Stimulated activated naive CD4-positive, alpha-beta T cell (primary cell): Measurements from ENCODE around the gene AGFG1.

ENCODE experiments used
- DNase-seq, 6 experiments: peaks; one replicate each; lab custom pipeline; 2025; lab: John Stamatoyannopoulos, UW

The AGFG1 gene, protein sequence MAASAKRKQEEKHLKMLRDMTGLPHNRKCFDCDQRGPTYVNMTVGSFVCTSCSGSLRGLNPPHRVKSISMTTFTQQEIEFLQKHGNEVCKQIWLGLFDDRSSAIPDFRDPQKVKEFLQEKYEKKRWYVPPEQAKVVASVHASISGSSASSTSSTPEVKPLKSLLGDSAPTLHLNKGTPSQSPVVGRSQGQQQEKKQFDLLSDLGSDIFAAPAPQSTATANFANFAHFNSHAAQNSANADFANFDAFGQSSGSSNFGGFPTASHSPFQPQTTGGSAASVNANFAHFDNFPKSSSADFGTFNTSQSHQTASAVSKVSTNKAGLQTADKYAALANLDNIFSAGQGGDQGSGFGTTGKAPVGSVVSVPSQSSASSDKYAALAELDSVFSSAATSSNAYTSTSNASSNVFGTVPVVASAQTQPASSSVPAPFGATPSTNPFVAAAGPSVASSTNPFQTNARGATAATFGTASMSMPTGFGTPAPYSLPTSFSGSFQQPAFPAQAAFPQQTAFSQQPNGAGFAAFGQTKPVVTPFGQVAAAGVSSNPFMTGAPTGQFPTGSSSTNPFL

DNA sequence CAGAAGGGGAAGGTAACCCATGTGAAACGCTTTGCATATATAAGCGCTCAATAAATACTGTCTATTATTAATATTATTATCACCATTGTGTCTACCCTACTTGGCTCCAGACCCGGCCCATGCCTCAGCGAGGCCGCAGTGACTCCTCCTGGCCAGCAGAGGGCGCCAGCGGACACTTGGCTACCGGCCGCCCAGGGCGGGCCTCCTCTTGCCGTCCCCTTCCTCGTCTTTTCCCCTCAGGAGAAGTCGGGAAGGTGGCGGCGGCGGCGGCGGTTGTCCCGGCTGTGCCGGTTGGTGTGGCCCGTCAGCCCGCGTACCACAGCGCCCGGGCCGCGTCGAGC is at the start of gene AGFG1:
AGFG1 (plus strand) TSS at position 233 of the 341 bp plus-strand sequence. CDS start 266 bp downstream, outside the sequence.
- DNase-seq = peak; percentile 59 to 87 (median 74)

DNA sequence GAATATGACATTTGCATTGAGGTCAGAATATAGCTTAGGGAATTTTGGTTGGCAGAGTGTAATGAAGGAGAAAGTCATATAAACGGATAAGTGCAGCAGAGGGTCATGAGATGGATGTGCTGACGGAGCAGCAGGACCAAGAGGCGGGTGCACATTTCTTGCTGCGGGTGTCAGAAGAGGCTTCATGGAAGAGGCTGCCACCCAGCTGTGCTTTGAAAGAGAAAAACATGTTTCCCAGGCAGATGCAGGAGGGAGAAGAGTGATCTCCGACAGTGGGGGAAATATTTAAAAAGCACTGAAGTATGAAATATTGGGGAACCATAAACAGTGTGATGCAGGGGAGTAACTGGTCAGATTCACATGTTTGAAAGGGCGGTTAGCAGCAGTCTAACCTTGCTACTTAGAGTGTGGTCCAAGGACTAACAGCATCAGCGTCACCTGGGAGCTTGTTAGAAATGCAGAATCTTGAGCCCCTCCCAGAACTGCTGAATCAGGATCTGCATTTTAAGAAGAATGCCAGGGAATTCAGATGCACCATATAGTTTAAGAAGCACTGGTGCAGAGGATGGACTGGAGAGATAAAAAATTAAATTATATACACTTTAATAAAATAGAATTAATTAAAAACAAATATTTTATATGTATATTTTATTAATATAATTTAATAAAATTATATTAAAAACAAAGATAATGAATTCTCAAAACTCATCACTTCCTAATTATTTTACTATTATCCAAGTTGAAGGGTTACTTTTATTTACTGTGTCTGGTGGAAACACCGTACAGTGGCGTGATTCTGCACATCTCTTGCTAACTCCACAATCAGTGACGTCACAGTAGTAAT is 48.1 kb upstream of the AGFG1 start:
- no peak for DNase-seq

DNA sequence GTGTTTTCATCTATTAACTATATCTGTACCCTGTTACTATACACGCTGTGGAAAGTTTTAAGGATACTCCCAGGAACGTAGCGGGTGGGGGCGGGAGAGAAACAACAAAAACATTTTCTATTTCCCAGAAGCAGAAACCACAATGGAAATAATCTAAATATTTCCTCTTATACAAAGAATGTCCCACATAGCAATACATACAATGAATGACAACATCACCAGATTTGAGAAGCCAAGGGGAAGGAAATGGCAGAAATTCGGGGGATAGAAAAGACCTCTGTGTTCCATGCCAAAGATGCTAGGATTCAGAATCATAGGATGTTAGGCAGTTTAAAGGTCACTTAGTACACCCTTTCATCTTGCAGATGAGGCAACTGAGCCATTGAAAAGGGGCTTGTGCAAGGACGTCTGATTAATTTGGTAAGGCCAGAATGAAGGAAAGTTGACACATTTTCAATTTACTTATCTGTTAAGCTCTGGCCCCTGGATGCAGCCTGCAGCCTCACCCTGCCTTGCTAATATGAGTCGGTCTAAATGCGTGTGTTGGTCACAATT is 43.1 kb upstream of the AGFG1 start:
- DNase-seq = no peak

GRCh38 chr2:227430639-227431038 is 41.3 kb upstream of the AGFG1 start:
- DNase-seq = no peak

DNA sequence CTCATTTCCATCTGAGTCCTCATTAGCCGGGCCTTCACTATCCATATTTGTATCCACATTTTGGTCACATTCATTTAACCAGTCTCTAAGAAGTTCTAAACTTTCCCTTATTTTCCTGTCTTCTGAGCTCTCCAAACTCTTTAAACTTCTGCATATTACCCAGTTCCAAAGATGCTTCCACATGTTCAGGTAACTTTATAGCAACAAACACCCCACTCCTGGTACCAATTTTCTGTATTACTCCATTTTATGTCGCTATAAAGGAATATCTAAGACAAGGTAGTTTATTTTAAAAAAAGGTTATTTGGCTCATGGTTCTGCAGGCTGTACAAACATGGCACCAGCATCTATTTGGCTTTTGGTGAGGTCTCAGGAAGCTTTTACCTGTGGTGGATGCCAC is 38.8 kb upstream of the AGFG1 start:
- no peak for DNase-seq

DNA sequence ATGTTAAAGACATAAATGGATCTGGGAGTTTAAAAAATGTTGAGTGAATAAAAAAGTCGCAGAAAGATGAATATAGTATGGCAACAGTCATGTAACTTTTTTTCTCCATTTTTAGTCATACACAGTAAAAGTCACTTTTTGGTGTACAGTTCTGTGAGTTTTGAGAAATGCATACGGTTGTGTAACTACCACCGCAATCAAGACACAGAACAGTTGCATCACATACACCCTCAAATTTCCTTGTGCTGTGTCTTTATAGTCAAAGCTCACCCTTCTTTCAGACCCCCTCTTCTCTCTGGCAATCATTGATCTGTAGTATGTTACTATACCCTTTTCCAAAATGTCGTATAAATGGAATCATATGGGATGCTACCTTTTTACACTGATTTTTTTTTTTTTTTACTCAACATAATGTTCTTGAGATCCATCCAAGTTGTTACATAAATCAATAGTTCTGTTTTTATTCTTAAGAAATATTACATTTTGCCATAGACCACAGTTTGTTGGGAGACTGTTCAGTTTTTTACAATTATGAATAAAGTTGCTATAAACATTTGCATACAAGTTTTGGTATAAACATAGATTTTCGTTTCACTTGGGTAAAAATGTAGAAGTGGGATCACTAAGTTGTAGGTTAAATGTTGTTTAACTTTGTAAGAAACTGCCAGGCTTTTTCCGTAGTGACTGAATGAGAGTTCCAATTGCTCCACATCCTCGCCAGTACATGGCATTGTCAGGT is 35.4 kb upstream of the AGFG1 start:
- DNase-seq = no peak

DNA sequence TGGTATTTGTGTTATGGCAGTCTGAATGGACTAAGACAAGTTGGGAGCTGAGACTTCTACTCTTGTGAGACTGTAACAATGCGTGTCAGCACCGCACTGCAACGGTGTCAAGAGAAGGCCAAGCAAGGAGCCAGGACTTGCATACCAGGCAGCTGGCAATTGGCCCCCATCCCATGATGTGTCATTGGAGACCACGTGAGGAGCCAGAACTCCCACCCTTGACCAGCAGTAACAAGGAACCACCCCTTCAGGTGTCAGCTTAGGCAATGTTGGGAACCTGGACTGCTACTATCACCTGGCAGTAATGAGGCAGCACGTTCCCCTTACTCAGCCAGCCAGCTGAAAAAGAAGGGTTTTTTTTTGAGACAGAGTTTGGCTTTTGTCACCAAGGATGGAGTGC is 32.7 kb upstream of the AGFG1 start:
- DNase-seq = no peak

GRCh38 chr2:227442639-227443038 is 29.3 kb upstream of the AGFG1 start:
- no peak for DNase-seq

- no peak for DNase-seq
Measured at GRCh38 chr2:227443889-227444568, 27.9 kb upstream of the AGFG1 start.

DNA sequence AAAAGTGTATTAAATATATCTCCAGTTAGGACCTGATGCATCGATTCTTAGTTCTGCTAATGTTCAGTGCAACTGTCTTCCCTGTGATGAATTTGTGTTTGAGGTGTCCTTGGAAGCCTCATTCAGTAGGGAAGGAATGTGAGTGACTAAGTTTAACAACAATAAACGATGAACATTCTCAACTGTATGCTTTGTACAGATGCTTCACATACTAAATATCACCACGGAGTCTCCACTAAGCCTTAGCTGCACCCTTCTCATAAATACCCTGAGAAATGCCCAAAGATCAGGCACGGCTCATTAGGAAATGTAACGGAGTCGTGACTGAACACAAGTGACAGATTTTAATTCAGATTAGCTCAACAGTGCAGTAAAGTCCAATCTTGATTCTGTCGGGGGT is 24.4 kb upstream of the AGFG1 start:
- DNase-seq = no peak

DNA sequence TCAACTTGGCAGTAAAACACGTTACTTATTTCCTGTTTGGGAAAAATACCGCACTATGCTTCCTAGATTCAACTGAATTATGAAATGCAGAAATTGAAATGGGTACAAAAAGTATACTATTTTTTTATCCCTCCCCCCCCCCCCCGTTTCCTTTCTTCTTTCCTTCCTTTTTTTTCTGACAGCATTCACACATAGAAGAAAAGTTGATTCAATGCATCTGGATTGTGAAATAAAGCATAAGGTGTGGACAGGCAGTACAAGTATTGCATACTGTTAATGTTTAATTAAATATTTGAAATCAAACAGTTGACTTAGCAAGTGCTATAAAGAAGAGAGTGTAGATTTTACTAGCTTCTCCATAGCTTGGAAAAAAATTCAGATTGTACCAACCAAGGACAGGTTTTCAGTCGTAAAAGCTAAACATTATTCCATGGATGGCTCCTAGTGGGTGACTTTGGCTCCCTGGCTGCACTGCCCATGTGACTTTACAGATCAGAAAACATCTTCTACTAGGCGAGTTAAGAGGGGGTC is 21.6 kb upstream of the AGFG1 start:
- DNase-seq = no peak

GRCh38 chr2:227450926-227451654 is 20.9 kb upstream of the AGFG1 start:
- DNase-seq = no peak

DNA sequence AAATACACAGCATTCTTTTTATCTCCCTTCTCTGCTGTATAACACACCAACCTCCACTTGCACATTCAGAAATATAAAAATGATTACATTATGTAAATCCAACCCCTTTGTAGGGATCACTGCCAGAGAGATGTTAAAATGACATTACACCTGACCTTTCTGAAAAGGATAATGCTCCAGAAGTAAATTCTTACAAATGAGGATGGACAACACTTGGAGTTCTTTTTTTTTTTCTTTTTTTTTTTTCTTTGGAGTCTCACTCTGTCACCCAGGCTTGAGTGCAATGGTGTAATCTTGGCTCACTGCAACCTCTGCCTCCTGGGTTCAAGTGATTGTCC is 20.3 kb upstream of the AGFG1 start:
- no peak for DNase-seq

DNA sequence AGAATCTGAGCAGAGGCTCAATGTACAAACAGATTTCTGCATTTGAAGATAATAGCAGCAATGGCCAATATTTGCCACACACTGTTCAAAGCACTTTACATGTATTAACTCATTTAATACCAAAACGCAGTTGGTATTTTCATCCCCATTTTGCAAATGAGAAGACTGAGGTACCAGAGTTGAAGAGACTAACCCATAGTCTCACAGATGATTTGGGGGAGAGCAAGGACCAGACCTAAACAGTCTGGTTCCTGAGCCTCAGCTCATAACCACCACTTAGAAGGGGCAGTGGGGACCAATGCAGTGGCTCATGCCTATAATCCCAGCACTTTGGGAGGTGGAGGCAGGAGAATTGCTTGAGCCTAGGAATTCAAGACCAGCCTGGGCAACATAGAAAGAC is 18.1 kb upstream of the AGFG1 start:
- no peak for DNase-seq

- DNase-seq = no peak
Measured at GRCh38 chr2:227454323-227454860, 17.6 kb upstream of the AGFG1 start.

DNA sequence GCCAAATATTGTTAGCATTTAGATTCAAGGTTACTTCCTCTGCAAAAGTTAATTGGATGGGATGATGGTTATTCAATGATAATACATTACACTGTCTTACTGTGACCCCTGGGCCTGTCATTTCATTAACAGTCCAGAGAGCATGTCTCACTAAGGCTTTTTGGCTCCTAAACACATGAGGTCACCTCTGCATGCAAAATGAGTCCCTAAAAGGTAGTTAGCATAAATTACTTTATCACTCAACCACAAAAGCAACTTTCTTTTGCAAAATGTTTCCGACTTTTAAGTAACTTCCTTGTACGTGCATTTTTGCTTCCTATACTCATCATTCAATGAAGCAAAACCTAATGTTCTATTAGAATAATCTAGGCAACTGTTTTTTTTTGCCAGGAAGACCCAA is 16.8 kb upstream of the AGFG1 start:
- DNase-seq = no peak

DNA sequence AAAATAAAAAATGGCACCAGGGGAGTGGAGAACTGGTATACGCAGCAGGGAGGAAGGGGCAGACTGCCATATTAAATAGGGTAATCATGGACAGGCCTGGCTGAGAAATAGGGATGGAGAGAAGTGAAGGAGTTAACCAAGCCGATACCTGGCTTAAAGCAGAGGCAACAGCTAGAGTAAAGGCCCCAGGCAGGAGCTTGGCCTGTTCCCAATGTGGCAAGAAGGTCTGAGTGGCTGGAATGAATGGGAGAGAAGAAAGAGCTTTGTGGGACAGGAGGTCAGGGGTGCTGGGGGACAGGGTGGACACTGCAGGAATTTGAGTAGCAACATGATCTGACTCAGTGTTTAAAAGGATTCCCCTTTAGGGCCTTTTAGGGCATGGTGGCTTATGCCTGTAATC is 15.9 kb upstream of the AGFG1 start:
- no peak for DNase-seq

DNA sequence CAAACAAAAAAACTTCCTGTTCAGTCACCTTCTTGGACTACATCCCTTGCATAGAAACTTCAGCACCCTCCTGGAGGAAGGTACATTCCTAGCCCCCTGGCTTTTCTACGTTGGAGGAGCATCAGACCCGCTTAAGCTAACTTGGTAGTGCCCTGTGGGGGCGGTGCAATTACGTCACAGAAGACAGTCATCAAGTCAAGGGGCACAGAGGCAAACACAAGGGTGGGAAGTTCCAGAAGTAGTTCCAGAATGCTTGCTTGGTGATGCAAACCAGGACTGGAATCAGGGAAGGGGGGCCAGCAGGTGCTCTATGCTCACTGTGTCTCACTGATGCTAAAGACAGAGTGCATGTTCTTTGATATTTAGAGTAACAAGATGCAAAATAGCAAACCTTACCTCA is 15.2 kb upstream of the AGFG1 start:
- no peak for DNase-seq

DNA sequence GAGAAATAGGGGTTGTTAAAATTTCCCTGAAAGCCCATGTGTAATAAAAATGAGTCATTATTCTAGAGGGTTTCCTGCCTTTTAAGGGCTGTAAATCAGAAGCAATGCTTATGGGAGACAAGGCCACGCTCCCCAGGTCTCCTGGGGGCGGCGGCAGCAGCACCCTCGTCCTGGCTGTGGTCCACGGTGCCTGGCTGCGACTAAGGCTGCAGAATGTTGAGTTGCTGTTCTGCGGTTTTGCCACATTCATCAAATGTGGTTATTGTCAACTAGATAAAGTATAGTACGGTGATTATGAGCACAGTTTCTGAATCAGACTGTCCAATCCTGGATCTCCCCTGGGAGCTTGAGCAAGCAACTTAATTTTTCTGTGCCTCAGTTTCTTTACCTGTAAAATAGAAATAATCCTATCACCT is 11.9 kb upstream of the AGFG1 start:
- peak in 4 of 6 experiments; percentile 6 to 32 (median 19) for DNase-seq

- DNase-seq = no peak
Measured at GRCh38 chr2:227460833-227461232, 11.1 kb upstream of the AGFG1 start.
